Stimulated activated CD8-positive, alpha-beta memory T cell treated with anti-CD3 and anti-CD28 coated beads, Interleukin-2, amount 100 ng/mL, for 48 hours (primary cell): ENCODE measurements around the gene ACTL6B.
A peak's percentile ranks its signal among the peaks of the same experiment; 100 is the strongest.
"Not testable (repeated sequence)": the region's sequence is repeated elsewhere in the genome, so short reads cannot be mapped to it uniquely, and the experiment has no call there.

ENCODE experiments used
- DNase-seq, 2 donors: peaks; one replicate each; pipeline ENCODE4 v3.0.0-alpha.2; 2020; ENCODE audit warnings: low read depth in 2 of 2

The ACTL6B gene

DNA sequence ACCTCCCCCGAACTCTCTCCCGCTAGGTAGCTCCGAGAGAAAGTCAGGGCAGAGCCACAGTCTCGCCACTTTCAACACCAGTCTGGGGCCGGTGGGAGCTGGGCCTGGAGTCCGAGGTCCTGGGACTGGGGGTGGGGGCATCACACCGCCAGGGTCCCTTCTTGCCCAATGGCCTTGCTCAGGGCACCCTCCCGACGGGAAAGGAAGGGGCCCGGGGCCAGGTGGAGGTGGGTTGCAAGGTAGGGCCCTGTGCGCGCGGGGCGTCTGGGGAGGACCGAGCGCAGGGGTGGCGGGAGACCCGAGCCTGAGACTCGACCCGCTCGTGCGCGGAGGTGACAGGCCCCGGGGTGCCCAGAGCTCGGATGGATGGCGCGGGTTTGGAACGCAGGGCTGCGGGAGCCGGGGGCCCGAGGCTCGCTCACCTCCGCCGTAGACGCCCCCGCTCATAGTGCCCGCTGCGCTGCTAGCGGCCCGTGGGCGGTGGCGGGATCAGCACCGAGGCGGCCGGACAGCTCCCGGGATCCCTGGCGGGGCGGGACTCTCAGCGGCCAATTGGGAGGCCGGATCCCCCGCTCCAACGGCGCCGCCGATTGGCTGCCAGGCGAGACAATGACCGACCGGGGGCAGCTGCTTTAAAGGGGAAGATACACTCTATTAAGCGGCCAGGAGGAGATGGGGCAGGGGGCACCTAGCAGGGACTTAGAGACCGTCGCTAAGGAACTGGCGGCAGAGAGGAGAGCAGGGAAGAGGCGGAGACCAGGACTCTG, at the start of gene ACTL6B:
Gene ACTL6B (minus strand): TSS at position 541 of the 767 bp plus-strand sequence. CDS start 94 bp downstream, at position 447.
- peak; percentile 49 to 56 for DNase-seq

DNA sequence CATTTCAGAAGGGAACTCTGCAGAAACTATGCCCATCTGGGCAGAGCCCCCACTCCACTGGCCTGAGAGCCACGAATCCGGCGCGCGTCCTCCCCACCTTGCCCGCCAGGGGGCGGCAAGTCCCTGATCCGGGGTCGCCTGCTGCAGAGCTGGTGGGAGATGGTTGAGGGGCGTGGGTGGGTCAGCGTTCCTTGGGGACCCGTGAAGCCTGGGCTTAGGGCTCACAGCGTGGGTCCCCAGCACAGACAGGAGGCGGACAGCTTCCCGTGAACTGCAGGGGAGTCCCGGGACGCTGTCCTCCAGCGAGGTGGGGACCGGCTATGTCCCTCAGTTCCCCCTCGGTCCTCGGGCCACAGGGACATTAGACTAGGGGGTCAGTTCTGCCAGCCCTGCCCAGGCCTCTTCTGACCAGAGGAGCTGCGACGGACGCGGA, 49.1 kb upstream of the ACTL6B start:
- DNase-seq = peak; percentile 79 to 80

DNA sequence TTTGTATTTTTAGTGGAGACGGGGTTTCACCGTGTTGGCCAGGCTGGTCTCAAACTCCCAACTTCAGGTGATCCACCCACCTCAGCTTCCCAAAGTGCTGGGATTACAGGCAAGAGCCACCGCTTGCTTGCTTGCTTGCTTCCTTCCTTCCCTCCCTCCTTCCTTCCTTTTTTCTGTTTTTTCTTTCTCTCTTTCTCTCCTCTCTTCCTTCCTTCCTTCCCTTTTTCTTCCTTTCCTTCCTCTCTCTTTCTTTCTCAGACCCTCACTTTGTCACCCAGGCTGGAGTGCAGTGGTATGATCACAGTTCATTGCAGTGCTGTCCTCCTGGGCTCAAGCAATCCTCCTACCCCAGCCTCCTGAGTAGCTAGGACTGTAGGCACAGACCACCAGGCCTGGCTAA, 44.8 kb upstream of the ACTL6B start:
- DNase-seq = not testable (repeated sequence)

DNA sequence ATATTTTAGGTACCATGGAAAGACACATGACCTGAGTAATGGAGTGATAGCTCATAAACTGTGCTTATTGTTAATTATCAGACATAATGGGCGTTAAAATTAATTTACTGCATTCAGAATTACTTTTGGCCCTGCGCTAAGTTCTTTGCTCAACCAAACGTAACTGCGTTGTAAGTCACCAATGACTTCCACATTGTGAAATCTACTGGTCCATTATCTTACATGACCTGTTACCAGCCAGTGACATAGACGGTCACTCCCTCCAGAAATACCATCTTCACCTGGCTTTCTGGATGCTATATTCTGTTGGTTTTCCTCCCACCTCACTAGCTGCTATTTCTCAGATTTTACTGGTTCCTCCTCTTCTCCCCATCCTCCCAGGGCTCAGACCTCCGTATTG, 42.8 kb upstream of the ACTL6B start:
- no peak for DNase-seq

DNA sequence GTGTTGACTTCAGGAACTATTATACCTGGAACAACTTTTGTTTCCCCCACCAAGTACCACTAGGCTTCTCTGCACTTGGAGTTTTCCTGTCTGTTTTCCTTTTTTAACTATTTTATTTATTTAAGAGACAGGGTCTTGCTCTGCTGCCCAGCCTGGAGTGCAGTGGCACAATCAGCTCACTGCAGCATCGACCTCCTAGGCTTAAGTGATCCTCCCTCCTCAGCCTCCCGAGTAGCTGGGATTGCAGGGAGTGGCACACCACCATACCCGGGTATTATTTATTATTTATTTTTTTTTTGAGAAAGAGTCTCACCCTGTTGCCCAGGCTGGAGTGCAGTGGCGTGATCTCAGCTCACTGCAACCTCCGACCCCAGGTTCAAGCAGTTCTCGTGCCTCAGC, 39.9 kb upstream of the ACTL6B start:
- no peak for DNase-seq

DNA sequence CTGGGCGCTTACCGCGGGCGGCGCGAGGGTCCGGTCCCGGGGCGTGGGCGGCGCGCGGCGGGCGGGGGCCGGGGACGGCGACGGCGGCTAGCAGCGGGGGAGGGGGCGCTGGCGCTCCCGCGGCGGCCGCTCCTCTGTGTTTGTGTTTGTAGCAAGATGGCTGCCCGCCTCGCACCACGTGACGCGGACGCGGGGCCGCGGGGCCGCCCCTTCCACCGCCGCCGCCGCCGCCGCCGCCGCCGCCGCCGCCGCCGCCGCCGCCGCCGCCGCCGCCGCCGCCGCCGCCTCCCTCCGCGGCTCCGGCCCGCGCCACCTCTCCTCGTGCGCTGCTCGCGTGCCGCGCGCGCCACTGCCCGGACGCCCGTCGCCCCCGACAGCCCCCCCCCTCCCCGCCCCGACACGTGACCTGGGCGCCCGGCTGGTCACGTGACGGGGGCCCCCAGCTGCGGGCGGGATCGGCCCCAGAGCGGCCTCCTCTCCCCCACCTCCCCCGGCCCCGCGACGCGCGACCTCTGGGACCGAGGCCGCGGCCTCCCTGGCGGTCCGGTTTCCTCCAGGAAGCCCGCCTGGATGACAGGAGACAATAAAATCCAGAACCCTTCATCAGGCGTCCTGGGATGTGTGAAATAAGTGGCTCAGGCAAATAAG, 38.0 kb upstream of the ACTL6B start, which contains the start of gene GIGYF1:
Gene GIGYF1 (minus strand): TSS at position 153 of the 648 bp plus-strand sequence. CDS start 6,012 bp downstream, outside the sequence.
- DNase-seq = peak in 1 of 2 donors; percentile 60

DNA sequence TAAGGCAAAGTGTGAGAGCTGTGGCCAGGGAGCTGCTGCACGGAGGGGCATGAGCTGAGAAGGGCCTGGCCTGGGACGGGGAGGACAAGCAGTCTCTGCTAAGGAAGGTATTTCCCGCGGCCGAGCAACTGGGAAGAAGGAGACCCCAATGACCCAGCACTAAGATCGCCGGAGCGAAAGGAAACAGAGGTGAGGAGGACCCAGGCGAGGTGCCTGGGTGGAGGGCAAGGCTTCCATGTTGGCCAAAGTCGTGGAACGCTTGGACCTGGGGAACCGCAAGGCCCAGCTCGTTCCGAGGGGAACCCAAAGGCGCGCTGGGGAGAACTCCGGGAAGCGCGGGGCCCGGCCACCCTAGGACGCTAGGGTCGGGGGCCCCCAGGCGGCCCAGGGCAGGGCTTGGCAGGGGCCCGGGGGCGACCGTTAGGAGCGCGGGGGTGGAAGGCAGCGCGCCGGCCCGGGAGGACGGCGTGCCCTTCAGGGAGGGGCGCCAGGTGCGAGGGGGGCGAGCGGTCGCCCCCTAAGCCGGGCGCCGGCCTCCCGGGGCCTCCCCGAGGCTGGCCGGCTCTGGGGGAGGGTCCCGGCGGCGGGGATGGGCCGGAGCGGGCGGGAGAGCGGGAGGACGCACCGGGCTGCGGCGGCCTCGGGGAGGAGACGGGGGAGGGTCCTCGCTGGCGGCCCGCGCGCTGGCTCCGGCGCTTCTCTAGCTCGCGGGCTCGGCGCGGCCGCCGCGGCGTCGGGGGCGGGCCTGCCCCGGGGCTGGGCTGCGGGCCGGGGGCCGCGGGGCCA, 37.3 kb upstream of the ACTL6B start:
- DNase-seq = no peak

DNA sequence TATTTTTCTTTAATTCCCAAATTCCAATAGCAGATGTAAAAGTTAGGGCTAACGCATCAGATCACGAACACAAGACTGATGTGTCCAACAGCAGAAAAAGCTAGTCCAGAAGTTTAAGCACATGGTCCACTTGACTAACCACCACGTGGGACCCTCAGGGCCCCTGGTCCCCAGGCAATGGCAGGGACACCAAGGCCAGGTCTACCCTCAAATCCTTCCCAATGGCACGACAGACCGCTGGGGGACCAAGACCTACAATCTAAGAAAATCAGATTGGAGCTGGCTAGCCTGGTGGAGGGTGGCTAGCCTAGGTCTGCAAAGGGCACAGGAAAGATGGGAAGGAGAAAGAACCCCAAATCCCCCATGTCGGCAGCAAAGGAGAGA, 36.3 kb upstream of the ACTL6B start:
- DNase-seq = no peak

DNA sequence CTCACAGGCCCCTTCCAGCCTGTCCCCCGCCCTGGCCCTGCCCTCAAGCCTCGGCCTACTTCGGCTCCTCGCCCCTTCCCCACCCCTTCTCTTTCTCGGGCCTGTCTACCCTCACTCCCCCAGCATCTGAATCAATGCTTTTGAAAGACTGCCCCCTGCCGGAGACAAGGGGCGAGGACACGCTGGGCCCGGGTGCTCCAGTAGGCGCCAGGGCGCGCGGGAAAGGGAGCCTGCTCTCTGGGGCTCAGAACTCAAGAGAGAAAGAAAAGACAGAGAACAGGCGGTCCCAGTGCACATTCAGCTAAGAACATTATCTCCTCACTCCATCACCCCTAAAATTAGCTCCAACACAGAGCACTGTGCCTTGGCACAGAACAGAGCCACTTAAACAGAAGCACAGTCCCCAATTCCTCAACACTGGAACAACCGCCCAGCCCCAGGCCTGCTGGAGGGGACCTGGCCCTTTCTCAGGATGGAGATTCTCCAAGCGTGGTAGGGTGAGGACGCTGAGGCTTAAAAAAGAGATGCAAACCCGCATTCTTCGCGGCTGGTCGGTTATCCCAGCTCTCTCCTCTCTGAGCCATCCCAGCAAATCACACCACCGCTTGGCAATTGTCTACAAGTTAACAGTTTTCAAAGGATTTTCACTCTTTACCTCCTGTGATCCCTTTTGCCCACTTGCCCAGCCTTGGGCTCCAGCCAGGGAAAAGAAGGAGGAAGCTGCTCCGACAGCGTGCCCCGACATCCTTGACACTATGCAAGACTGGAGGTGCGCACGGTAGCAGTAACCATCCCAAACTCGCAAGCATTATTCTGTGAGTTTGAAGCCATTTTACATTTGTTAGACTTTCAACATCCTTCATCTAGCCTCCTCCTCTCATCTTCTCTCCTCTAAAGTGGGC, 35.7 kb upstream of the ACTL6B start:
- DNase-seq = peak; percentile 67 to 72

DNA sequence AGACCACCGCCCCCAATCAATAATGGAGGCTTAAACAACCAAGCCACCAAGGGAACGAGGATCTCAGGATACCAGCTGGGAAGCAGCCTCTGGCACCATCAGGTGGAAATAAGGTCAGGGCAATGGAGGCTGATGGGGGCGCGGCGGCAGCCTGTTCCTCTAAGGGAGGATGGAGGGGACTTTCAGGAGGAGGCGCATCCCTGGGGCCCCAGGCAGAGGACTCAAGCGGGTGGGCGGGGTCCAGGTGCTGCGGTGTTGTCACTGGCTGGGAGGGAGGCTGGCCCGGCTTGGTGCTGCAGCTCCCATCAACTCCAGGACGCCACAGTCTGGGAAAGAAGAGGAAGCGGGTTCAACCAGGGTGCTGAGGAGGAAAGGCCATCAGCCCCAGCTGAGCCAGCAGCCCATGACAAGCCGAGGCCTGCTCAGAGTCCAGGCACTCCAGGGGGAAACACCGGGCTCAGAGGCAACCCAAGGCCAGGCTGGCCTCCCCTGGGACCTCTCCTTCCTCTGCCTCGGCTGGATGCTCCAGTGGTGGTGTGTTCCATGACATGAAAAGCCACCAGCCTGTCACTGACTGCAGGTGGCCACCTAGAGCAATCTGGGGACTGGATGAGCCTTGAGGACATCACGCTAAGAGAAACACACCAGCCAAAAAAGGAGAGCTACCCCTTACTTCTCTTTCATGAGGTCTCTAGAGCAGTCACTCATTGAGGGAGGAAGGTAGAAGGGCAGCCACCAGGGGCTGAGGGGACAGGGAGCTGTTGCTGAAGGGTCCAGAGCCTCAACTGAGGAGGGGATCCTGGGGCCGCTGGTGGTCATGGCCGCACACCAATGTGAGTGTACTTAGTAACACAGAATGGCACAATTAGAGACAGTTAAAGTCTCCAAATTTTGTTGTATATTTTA, 33.2 kb upstream of the ACTL6B start:
- no peak for DNase-seq

DNA sequence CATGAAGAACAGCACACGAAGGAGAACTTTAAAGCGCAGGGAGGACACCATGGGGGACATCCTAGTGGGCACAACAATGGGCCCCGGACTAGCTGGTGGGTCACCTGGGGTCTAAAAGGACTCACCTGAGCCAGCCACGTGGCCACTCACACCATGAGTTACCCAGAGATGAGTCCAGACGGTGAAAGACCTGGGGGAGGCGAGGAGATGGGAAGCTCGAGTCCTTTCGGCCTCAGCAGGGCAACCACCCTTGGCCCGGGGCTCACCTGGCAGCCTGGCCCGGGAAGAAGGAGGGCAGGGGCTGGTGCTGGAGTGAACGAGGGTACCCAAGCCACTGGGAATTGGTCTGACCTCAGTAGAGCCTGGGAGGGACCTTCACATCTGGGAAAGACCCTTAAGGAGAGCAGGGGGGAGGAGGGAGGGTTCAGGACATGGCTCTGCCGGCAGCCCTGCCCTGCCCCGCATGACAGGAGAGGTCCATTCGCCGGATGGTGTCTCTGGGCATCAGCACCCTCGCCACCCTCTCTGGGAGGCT, 32.1 kb upstream of the ACTL6B start:
- no peak for DNase-seq

DNA sequence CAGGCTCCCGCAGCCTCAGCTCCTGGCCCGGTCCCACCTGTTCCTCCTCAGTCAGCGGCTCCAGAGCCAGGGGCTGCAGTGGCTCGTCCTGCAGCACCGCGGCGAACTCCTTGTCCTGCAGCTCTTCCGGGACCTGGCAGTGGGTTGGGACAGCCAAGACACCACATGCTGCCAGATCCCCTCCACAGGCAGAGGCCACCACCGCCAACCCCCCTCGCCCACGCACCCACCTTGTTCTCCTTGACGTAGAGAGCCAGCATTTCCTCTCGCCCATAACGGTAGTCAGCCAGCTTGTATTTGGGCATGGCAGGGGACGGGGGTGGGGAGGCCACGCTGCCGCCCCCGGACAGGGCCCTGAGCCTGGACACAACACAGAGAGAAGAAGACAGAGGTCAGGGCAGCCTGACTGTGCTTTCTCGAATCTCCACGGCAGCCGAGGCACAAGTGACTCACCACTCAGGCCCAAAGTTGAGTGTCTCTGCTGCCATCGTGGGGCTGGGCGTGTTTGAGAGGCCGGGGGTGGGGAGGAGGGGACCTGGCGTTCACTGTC, 31.6 kb upstream of the ACTL6B start:
- no peak for DNase-seq

DNA sequence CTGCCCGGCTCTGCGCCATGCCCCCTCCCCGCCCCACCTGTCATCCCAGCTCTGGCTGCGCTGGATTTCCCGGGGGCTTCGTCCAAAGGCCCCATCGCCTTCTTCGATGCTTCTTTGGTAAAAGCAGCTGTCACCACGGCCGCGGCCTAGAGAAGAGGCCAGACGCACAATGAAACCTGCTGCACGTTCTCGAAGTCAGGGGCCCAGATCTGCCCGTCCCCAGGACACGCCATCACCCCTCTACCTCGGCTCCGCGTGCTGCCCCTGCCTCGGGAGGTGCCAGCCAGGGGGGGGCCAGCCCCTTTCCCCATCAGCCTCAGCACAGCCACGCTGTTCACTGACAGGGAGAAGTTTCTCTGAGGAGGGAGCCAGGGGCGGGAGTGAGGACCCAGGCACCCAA, 31.0 kb upstream of the ACTL6B start:
- DNase-seq = no peak

DNA sequence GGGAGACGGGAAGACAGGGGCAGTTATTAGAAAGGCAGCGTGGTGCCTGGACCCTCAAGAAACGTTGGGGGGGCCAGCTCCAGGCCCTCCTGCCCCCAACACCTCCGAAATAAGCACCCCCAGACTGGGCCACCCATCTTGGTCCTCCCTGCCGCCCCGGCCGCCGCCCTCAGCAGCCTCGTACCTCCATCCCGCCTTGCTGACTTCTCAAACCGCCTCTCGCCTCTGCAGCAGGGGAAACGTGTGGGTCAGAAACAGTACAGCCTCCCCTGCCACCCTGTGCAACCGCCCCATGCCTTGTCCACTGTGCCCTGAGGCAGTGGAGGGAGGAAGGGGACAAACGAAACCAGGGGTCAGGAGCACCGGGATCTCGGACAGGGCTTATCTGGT, 30.6 kb upstream of the ACTL6B start:
- no peak for DNase-seq

DNA sequence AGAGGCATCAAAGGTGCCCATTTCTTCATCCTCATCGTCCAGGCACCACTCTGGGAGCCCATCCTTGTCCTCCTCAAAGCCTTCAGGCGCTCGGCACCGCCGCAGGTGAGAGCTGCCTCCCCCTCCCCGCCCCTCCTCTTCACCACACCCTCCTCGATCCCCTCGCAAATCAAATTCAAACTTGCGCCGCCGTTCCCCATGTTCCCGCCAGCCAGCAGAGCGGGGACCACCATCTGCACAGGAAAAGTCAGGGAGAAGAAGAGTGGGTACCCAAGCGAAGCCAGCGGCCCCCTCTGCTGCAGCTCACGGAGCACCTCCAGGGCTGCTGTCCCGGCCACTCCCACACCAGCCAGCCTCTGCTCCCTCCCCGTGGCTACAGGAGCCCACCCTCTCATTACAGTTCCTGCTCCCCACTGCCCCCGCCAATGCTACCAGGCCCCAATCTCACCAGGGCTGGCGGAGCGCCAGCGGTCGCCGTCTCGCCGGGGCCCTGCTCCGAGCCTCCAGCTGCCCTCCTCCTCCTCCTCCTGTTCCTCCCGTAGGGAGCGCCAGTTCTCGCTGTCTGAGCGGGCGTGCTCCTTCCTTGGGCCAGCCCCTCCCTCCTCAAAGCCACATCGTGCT, 30.1 kb upstream of the ACTL6B start:
- DNase-seq = no peak

DNA sequence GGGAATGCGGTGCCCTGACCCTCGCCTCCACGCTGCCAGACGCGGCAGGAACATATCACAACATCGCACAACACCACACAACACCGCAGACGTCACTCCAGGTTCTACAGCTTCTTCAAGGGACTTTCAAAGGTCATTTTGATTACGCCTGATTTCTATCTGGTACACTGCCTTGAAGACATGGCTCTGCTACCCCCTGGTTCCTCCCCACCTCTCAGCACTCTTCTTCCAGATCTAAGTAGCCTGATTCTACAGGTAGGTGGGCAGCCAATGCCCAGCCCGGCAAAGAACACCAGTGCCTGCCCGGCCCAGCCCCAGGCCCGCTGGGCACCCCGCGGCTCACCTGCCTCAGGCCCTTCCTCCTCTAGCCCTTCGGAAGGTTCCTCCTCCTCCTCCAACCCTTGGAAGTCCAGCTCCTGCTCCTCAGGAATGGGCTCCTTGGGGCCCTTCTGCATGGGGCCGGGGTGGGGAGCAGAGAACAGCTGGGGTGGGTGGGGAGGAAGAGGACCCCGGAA, 29.4 kb upstream of the ACTL6B start:
- no peak for DNase-seq

DNA sequence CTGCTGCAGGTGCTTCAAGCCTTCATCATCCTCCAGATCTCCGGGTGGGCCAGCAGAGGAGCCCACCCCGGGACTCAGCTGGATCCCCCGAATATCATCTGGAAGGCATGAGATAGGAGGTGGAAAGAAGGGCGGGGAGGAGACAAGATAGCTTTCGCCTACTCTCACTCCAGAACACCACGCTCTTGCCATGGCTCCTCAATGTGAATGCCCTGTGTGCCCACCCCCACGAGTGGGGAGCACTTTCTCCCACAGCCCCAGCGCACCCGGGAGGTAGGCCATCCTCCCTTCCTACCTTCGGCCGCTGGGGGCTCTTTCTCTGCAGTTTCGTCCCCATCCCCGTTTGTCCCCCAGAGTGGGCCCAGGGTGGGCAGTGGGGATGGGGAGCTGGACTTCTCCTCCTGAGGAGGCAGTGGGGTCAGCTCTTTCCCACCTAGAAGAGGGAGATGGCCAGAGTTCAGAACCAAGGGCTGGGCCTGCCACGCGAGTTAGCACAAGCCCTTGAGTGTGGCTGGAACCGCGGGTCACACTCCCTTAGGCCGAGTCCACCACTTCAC, 28.9 kb upstream of the ACTL6B start:
- no peak for DNase-seq

DNA sequence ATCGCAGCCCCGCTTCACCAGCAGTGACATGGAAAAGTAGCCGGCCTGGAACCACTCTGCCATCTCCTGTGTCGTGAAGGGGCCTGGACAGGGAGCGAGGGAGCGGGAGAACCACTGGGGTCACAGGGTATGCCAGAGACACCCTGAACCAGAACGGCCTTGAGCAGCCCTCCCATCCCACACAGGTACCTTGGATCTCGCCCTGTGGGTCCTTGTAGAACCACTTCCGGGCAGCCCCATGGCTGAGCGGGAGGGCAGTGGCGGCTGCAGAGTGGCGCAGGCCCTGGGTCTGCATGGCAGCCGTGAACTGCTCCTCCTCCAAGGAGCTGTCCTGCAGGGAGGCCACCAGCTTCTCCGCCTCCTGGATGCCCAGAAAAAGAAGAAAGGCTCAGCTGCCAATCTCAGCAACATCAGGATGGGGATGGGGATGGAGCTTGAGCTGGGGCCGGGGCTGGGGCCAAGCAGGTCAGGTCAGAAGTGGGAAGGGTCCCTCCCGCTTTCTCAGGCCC, 28.3 kb upstream of the ACTL6B start:
- no peak for DNase-seq
